Kidney epithelial cell (primary cell): ENCODE measurements around the gene GRID1. TPM values are rescaled to one million over a fixed set of nuclear protein-coding genes. Genes with fewer than 3 reads are reported as not detected.

Source experiments
- DNase-seq: peaks from one replicate; pipeline ENCODE4 v3.0.0-alpha.2; 2010; ENCODE audit warnings: low read depth
- H3K27me3 ChIP-seq: 2 replicates; pipeline ENCODE4 v1.6.0; 2011; ENCODE audit warnings: low read length; ENCODE audit not compliant: control insufficient read depth, insufficient read depth
- H3K36me3 ChIP-seq: 2 replicates; pipeline ENCODE4 v1.5.1; 2011; ENCODE audit warnings: low read length; ENCODE audit not compliant: control insufficient read depth, insufficient read depth
- H3K4me3 ChIP-seq: 2 replicates; pipeline ENCODE4 v1.5.1; 2011; ENCODE audit warnings: low read depth, mild to moderate bottlenecking, control low read depth, low read length
- CTCF ChIP-seq: IDR thresholded peaks from 2 replicates; pipeline ENCODE4 v1.5.1; 2011; ENCODE audit warnings: mild to moderate bottlenecking, moderate library complexity, low read length, control low read depth, inconsistent platforms; ENCODE audit not compliant: insufficient read depth, poor library complexity, severe bottlenecking
- total RNA-seq: library from RNA; depleted of rRNA; stranded (reverse); fragments of >200 nt; gene quantifications from 2 replicates; pipeline ENCODE4 v1.2.3, GENCODE V29; 2015

Gene GRID1
- total RNA-seq, 1 donor from 2014 or later = 0.33 TPM

DNA sequence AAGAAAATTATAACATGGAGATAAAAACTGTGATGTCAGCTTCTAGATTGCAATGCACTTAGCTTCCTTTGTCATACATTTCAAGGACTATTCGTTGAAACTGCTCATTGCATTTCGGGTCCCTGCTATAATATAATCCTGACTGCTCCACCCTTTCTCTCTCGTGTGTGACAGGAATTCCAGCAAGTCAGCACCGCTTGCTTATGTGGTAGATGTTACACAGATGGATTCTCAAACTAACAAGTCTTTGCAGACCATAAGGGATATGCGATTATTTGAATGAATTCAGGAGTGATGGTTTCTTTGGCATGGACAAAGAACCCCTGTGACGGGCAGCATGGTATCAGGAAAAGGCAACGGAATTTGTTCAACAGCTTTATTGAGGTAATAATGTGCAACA lies 184.0 kb downstream of the GRID1 start:
- TF ChIP-seq CTCF = no peak
- no peak overlapping the region for H3K4me3 ChIP-seq
- no peak for DNase-seq
- H3K36me3 ChIP-seq = no peaks in the 10 kb centered on the region
- no peaks in the 10 kb centered on the region for H3K27me3 ChIP-seq

- Histone ChIP-seq H3K4me3 (no peak overlapping the region), H3K27me3 (no peaks in the 10 kb centered on the region), H3K36me3 (no peaks in the 10 kb centered on the region)
- TF ChIP-seq CTCF = no peak
- no peak for DNase-seq
Measured at GRCh38 chr10:86182150-86182549, 184.4 kb downstream of the GRID1 start.

DNA sequence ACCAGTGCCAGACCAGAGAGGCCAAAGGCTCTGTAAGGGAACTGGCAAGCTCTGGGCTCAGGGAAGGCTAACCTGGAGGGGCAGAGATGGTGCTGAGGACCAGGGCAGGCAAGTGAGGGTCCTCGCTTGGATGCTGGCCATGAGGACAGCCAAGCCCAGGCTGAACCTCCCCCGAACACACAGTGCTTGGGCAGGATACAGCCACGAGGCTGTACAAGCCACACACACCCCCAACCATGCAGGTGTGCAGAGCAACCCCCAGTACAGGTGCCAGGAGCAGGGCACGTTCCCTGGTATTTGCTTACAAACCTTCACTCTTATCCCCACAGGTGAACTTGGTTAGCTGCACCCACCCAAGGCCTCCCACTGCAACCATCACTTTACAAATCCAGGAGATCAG lies 185.7 kb downstream of the GRID1 start:
- Histone ChIP-seq H3K4me3 (no peak overlapping the region), H3K27me3 (no peaks in the 10 kb centered on the region), H3K36me3 (no peaks in the 10 kb centered on the region)
- DNase-seq = no peak
- TF ChIP-seq CTCF = no peak

GRCh38 chr10:86179961-86180360 lies 186.6 kb downstream of the GRID1 start:
- H3K36me3 ChIP-seq = no peaks in the 10 kb centered on the region
- DNase-seq = no peak

GRCh38 chr10:86179153-86179524 lies 187.5 kb downstream of the GRID1 start:
- Histone ChIP-seq H3K4me3 (no peak overlapping the region), H3K36me3 (no peaks in the 10 kb centered on the region), H3K27me3 (no peaks in the 10 kb centered on the region)
- TF ChIP-seq CTCF = no peak
- DNase-seq = no peak

More at GRCh38 chr10:86179961-86180360, 186.6 kb downstream of the GRID1 start:
- H3K4me3 ChIP-seq = no peak overlapping the region
- no peak for TF ChIP-seq CTCF
- no peaks in the 10 kb centered on the region for H3K27me3 ChIP-seq

- peak; percentile 34 for TF ChIP-seq CTCF
- Histone ChIP-seq H3K36me3 (no peaks in the 10 kb centered on the region), H3K27me3 (no peaks in the 10 kb centered on the region), H3K4me3 (no peak overlapping the region)
- DNase-seq = no peak
Measured at GRCh38 chr10:86178401-86179152, 188.0 kb downstream of the GRID1 start.
